ENCODE measurements around the gene SSH3. TPM values are rescaled to one million over a fixed set of nuclear protein-coding genes. Genes with fewer than 3 reads are reported as not detected.

The SSH3 gene
- total RNA-seq, 1 experiment from 2014 or later = 89.6 TPM

DNA sequence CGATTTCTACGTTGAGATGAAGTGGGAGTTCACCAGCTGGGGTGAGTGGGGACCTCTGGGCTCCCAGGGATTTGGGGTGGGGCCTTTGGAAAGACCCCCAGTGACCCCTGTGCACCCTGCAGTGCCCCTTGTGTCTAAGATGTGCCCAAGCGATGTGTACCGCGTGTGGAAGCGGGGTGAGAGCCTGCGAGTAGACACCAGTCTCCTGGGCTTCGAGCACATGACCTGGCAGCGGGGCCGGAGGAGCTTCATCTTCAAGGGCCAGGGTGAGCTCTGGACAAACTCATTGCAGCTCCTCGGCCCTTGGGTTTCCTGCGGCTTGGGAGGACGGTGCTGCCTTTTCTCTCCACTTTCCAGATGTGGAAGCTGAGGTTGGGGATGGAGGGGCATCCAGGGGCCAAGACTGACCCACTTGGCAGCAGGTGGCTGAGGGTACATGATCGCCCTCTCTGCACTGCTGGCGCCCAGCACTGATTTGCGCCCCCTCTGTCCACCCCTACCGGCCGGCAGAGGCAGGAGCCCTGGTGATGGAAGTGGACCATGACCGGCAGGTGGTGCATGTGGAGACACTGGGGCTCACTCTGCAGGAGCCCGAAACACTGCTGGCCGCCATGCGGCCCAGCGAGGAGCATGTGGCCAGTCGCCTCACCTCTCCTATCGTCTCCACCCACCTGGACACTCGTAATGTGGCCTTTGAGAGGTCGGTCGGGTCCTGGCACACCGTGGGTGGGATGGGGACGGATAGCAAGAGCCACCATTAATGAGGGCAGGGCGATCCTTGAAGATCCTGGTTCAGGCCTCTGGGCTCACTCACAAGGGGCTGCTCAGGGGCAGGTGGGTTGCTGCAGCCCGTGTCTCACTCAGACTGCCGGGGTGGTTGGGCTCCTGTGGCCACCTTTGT, 11.6 kb upstream of the SSH3 start:
- Mint-ChIP-seq H3K36me3 (ENCODE audit: insufficient read depth, unreplicated experiment) (peaks cover 78% of the 10 kb centered on the region), H3K9me3 (ENCODE audit: unreplicated experiment) (peaks cover 12% of the 10 kb centered on the region), H3K27ac (ENCODE audit: unreplicated experiment) (no peak overlapping the region), H3K4me1 (ENCODE audit: low read depth, unreplicated experiment) (peaks cover 29% of the 10 kb centered on the region), H3K4me3 (ENCODE audit: unreplicated experiment) (no peak overlapping the region), H3K27me3 (ENCODE audit: insufficient read depth, unreplicated experiment) (no peaks in the 10 kb centered on the region)
- DNase-seq = no peak
- CTCF ChIA-PET = interaction anchor here (0.6 to 0.8 kb wide), 2 partner anchors 25 to 52 kb away, joined by 3 read pairs; no protein-coding TSS in a partner anchor
- TF ChIP-seq, protein P1, sequence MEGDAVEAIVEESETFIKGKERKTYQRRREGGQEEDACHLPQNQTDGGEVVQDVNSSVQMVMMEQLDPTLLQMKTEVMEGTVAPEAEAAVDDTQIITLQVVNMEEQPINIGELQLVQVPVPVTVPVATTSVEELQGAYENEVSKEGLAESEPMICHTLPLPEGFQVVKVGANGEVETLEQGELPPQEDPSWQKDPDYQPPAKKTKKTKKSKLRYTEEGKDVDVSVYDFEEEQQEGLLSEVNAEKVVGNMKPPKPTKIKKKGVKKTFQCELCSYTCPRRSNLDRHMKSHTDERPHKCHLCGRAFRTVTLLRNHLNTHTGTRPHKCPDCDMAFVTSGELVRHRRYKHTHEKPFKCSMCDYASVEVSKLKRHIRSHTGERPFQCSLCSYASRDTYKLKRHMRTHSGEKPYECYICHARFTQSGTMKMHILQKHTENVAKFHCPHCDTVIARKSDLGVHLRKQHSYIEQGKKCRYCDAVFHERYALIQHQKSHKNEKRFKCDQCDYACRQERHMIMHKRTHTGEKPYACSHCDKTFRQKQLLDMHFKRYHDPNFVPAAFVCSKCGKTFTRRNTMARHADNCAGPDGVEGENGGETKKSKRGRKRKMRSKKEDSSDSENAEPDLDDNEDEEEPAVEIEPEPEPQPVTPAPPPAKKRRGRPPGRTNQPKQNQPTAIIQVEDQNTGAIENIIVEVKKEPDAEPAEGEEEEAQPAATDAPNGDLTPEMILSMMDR (IDR thresholded peaks at IDR 0.05; ENCODE audit: insufficient read depth in 1 of 2, low read depth in 1 of 2, low read length in 1 of 2, severe bottlenecking in 1 of 2, unreplicated experiment in 1 of 2) = no peak
- no TSS peak for BruUV-seq (replicated peaks)
- peaks cover 20% of the 10 kb centered on the region for H3K4me1 ChIP-seq
- POLR2A ChIA-PET = no interaction called here
- no peak overlapping the region for H3K4me3 ChIP-seq (ENCODE audit: low read depth, low read length)
- peaks cover 9% of the 10 kb centered on the region for H3K36me3 ChIP-seq (ENCODE audit: control insufficient read depth, insufficient read depth, low read length)
- peaks cover 15% of the 10 kb centered on the region for H3K9me3 ChIP-seq
- H3K27me3 ChIP-seq (replicated peaks; ENCODE audit: control insufficient read depth, insufficient read depth, low read length) = no peaks in the 10 kb centered on the region
- intact Hi-C loops (cut with micrococcal nuclease; ENCODE audit: unreplicated experiment) = no loop called here

DNA sequence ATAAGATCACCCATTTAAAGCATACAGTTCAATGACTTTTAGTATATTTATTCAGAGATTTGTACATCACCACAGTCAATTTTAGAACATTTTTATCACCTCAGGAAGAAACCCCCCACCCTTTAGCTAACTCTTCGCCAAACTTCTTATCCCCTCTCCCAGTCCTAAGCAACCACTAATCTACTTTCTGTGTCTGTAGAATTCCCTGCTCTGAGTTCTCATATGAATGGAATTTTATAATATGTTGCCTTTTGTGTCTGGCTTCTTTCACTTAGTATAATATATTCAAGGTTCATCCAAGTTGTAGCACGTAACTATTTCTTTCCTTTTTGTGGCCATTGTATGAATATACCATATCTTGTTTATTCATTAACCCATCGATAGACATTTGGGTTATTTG, 10.7 kb upstream of the SSH3 start:
- H3K27me3 Mint-ChIP-seq (ENCODE audit: insufficient read depth, unreplicated experiment) = no peaks in the 10 kb centered on the region
- no peak overlapping the region for H3K4me3 Mint-ChIP-seq (ENCODE audit: unreplicated experiment)
- TF ChIP-seq, protein P1 (IDR thresholded peaks at IDR 0.05; ENCODE audit: insufficient read depth in 1 of 2, low read depth in 1 of 2, low read length in 1 of 2, severe bottlenecking in 1 of 2, unreplicated experiment in 1 of 2) = no peak
- peaks cover 20% of the 10 kb centered on the region for H3K4me1 Mint-ChIP-seq (ENCODE audit: low read depth, unreplicated experiment)
- no peak for DNase-seq
- peaks cover 18% of the 10 kb centered on the region for H3K9me3 Mint-ChIP-seq (ENCODE audit: unreplicated experiment)
- H3K9me3 ChIP-seq = peaks cover 17% of the 10 kb centered on the region
- no TSS peak for BruUV-seq (replicated peaks)
- H3K36me3 ChIP-seq (ENCODE audit: control insufficient read depth, insufficient read depth, low read length) = peaks cover 9% of the 10 kb centered on the region
- POLR2A ChIA-PET = no interaction called here
- CTCF ChIA-PET = no interaction called here
- peaks cover 13% of the 10 kb centered on the region for H3K4me1 ChIP-seq
- intact Hi-C loops (cut with micrococcal nuclease; ENCODE audit: unreplicated experiment) = no loop called here
- peaks cover 79% of the 10 kb centered on the region for H3K36me3 Mint-ChIP-seq (ENCODE audit: insufficient read depth, unreplicated experiment)
- no peak overlapping the region for H3K27ac Mint-ChIP-seq (ENCODE audit: unreplicated experiment)
- H3K27me3 ChIP-seq (replicated peaks; ENCODE audit: control insufficient read depth, insufficient read depth, low read length) = no peaks in the 10 kb centered on the region
- no peak overlapping the region for H3K4me3 ChIP-seq (ENCODE audit: low read depth, low read length)

DNA sequence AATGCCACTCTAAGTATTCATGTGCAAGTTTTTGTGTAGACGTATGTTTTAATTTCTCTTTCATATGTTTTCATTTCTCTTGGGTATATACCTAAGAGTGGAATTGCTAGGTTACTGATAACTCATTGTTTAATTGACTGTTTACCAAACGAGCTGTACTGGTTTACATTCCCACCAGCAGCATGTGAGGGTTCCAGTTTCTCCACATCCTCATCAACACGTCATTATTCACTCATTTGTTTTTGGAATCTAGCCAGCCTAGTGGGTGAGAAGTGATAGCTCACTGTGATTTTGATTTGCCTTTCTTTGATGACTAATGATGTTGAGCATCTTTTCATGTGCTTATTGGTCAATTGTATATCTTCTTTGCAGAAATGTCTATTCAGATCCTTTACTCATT, 10.2 kb upstream of the SSH3 start:
- H3K27me3 ChIP-seq (replicated peaks; ENCODE audit: control insufficient read depth, insufficient read depth, low read length) = no peaks in the 10 kb centered on the region
- POLR2A ChIA-PET = interaction anchor here (1.2 kb wide), 1 partner anchor 10 kb away, joined by 4 read pairs; the partner anchor contains the start of gene SSH3
- Mint-ChIP-seq H3K36me3 (ENCODE audit: insufficient read depth, unreplicated experiment) (peaks cover 79% of the 10 kb centered on the region), H3K27ac (ENCODE audit: unreplicated experiment) (no peak overlapping the region), H3K9me3 (ENCODE audit: unreplicated experiment) (peaks cover 18% of the 10 kb centered on the region), H3K27me3 (ENCODE audit: insufficient read depth, unreplicated experiment) (no peaks in the 10 kb centered on the region), H3K4me1 (ENCODE audit: low read depth, unreplicated experiment) (peaks cover 16% of the 10 kb centered on the region), H3K4me3 (ENCODE audit: unreplicated experiment) (no peak overlapping the region)
- CTCF ChIA-PET = no interaction called here
- TF ChIP-seq, protein P1 (IDR thresholded peaks at IDR 0.05; ENCODE audit: insufficient read depth in 1 of 2, low read depth in 1 of 2, low read length in 1 of 2, severe bottlenecking in 1 of 2, unreplicated experiment in 1 of 2) = no peak
- H3K36me3 ChIP-seq (ENCODE audit: control insufficient read depth, insufficient read depth, low read length) = peaks cover 9% of the 10 kb centered on the region
- H3K4me3 ChIP-seq (ENCODE audit: low read depth, low read length) = no peak overlapping the region
- intact Hi-C loops (cut with micrococcal nuclease; ENCODE audit: unreplicated experiment) = no loop called here
- no peak for DNase-seq
- BruUV-seq (replicated peaks) = no TSS peak
- H3K4me1 ChIP-seq = peaks cover 9% of the 10 kb centered on the region
- H3K9me3 ChIP-seq = peaks cover 17% of the 10 kb centered on the region
